ENCODE measurements around the gene TMEM63A.

GRCh38 chr1:225818229-225818628 is 64.0 kb downstream of the TMEM63A start:
- TF ChIP-seq EZH2 (IDR thresholded peaks at IDR 0.05; ENCODE audit: insufficient read depth, poor library complexity, severe bottlenecking) (no peak), EZH2phosphoT487 (IDR thresholded peaks at IDR 0.05; ENCODE audit: insufficient read depth, low read depth) (no peak)
